Endothelial cell (in vitro differentiated cells): ENCODE data around the gene CDK14. TPM values are rescaled to one million over a fixed set of nuclear protein-coding genes. Genes with fewer than 3 reads are reported as not detected.

Experiments
- DNase-seq: peaks from one replicate; pipeline ENCODE4 v3.0.0; 2021; ENCODE audit warnings: low spot score
- H3K27ac Mint-ChIP-seq: one replicate; pipeline ENCODE4 v1.8.0; 2021; ENCODE audit warnings: mixed read lengths, inconsistent platforms; ENCODE audit not compliant: unreplicated experiment
- H3K27me3 Mint-ChIP-seq: one replicate; pipeline ENCODE4 v1.8.0; 2021; ENCODE audit warnings: mild to moderate bottlenecking, moderate library complexity, mixed read lengths, inconsistent platforms; ENCODE audit not compliant: unreplicated experiment
- H3K36me3 Mint-ChIP-seq: one replicate; pipeline ENCODE4 v1.8.0; 2021; ENCODE audit warnings: mild to moderate bottlenecking, low read depth, mixed read lengths, inconsistent platforms; ENCODE audit not compliant: unreplicated experiment
- H3K4me1 Mint-ChIP-seq: one replicate; pipeline ENCODE4 v1.8.0; 2021; ENCODE audit warnings: mild to moderate bottlenecking, mixed read lengths, inconsistent platforms; ENCODE audit not compliant: unreplicated experiment
- H3K4me3 Mint-ChIP-seq: one replicate; pipeline ENCODE4 v1.8.0; 2021; ENCODE audit warnings: mild to moderate bottlenecking, mixed read lengths, inconsistent platforms; ENCODE audit not compliant: unreplicated experiment
- H3K9me3 Mint-ChIP-seq: one replicate; pipeline ENCODE4 v1.8.0; 2021; ENCODE audit warnings: mixed read lengths, inconsistent platforms; ENCODE audit not compliant: unreplicated experiment
- total RNA-seq: library from RNA; stranded (reverse); fragmentation: NEBNext Ultra II Directional; extraction: Animal tissue kit (Norgen Biotek cat#: 25700); gene quantifications from one replicate; pipeline ENCODE4 v1.2.1, GENCODE V29; 2021; ENCODE audit not compliant: unreplicated experiment
- TF ChIP-seq, protein P1 (sequence below): fragments of 200-600 bp; sonication (generic); IDR thresholded peaks from one replicate; pipeline ENCODE4 v1.5.0; 2021; ENCODE audit warnings: antibody characterized with exemption; ENCODE audit not compliant: unreplicated experiment

CDK14 gene
- total RNA-seq, 1 donor from 2014 or later, result 30.2 TPM

DNA sequence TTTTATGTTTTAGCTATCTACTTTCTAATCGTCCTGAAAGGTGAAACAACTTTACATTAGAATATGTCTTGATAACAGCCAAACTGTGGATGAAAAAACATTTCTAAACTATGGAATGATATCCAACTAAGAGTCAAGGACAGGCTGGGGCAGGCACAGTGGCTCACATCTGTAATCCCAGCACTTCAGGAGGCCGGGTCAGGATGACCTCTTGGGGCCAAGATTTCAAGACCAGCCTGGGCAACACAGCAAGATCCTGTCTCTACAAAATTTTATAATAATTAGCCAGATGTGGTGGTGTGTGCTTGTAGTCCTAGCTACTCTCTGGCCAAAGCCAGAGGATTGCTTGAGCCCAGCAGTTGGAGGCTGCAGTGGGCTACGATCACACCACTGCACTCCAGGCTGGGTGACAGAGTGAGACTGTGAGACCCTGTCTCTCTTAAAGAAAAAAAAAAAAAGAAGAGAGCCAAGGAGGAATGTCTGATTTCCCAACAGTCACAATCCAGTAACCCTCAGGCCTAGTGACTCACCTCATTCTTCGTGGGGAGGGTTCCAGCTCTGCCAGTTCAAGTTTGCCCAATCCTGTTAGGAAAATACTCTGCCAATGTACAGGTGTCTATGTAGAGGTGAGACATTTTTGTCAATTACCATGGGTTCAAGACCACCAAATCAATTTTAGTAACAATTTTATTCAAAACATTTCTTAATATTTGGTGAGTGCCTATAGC lies 653.5 kb downstream of the CDK14 start:
- Mint-ChIP-seq H3K9me3 (no peaks in the 10 kb centered on the region), H3K27me3 (no peaks in the 10 kb centered on the region), H3K4me1 (no peaks in the 10 kb centered on the region), H3K27ac (no peak overlapping the region), H3K4me3 (no peak overlapping the region), H3K36me3 (no peaks in the 10 kb centered on the region)
- TF ChIP-seq, protein P1, sequence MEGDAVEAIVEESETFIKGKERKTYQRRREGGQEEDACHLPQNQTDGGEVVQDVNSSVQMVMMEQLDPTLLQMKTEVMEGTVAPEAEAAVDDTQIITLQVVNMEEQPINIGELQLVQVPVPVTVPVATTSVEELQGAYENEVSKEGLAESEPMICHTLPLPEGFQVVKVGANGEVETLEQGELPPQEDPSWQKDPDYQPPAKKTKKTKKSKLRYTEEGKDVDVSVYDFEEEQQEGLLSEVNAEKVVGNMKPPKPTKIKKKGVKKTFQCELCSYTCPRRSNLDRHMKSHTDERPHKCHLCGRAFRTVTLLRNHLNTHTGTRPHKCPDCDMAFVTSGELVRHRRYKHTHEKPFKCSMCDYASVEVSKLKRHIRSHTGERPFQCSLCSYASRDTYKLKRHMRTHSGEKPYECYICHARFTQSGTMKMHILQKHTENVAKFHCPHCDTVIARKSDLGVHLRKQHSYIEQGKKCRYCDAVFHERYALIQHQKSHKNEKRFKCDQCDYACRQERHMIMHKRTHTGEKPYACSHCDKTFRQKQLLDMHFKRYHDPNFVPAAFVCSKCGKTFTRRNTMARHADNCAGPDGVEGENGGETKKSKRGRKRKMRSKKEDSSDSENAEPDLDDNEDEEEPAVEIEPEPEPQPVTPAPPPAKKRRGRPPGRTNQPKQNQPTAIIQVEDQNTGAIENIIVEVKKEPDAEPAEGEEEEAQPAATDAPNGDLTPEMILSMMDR, result no peak
- DNase-seq, result no peak

DNA sequence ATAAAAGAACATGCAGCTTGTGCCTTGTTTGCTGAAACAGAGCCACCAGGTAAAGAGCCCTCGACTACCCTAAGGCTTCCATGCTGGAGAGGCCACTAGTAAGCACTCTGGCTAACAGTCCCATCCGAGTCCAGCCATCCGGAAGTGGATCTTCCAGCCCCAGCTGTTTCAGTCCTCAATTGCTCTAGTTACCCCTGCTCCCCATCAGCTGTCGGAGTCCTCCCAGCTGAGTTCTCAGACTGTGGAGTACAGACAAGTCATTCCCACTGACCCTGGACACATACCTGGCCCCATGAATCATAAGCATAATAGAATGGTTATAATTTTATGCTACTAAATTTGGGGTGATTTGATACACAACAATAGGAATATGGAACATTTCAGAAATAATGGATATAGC lies 654.6 kb downstream of the CDK14 start:
- Mint-ChIP-seq H3K27me3 (no peaks in the 10 kb centered on the region), H3K9me3 (no peaks in the 10 kb centered on the region), H3K36me3 (no peaks in the 10 kb centered on the region), H3K4me3 (no peak overlapping the region), H3K4me1 (no peaks in the 10 kb centered on the region), H3K27ac (no peak overlapping the region)
- TF ChIP-seq, protein P1, result no peak
- no peak for DNase-seq

DNA sequence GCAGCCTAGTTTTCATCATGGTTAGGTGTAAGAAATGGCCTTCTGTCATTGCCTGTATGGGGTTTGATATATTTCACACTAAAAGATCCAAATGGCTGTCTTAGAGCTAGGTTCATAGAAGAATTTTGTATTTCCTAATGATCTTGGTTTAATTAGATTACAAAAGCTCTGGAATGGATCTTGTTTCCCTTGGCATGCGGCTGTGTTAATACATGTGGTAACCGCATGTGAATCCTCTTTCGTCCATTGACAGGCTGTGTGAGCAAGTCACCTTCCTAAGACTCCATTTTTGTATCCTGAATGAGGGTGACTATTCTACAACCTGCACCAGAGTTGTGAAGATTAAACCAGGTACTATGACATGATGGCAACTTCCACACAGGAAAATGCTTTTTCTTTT lies 655.8 kb downstream of the CDK14 start:
- no peak for DNase-seq
- Mint-ChIP-seq H3K4me3 (no peak overlapping the region), H3K27me3 (peaks cover 3% of the 10 kb centered on the region), H3K36me3 (no peaks in the 10 kb centered on the region), H3K9me3 (no peaks in the 10 kb centered on the region), H3K4me1 (no peaks in the 10 kb centered on the region), H3K27ac (no peak overlapping the region)
- TF ChIP-seq, protein P1, result no peak

Other genes starting within 250 kb of the CDK14 start
- 21.6 TPM for gene GTPBP10, start 249.6 kb upstream of the CDK14 start, total RNA-seq
- gene CLDN12, start 192.9 kb upstream of the CDK14 start, total RNA-seq, result 29.0 TPM
- gene PTTG1IP2, start 126.7 kb upstream of the CDK14 start, total RNA-seq, result not detected